Measurements from ENCODE around the gene KCNA5.

- TF ChIP-seq CTCF (optimal IDR thresholded peaks at IDR 0.05 in 1 of 3, IDR thresholded peaks at IDR 0.05 in 1 of 3, conservative IDR thresholded peaks at IDR 0.05 in 1 of 3; ENCODE audit: extremely low read depth in 1 of 3, insufficient read depth in 2 of 3, low read length in 3 of 3) (no peak), EZH2 (IDR thresholded peaks at IDR 0.05; ENCODE audit: low read length) (no peak)
Measured at GRCh38 chr12:5051334-5051733, 7.7 kb downstream of the KCNA5 start.

Data from keratinocyte (primary cell).